8988T (cell line): ENCODE data around the gene C6orf58.

ENCODE experiments used
- DNase-seq: peaks from one replicate; pipeline ENCODE4 v3.0.0; 2011

Gene C6orf58

DNA sequence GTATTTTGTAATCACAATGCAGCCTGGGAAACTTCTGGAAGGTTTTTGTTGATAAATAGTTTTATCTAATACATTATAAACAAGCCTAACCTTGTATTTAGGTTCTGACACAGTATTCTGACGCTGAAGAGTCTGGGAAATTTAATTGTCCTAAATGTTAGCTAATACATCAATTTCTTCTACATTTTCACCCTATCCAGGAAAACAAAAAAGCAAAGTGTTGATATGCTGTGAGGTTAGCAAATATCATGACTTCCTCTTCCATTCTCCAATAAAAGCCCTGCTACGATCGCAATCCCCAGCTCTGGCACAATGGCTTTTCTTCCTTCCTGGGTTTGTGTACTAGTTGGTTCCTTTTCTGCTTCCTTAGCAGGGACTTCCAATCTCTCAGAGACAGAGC is at the start of gene C6orf58:
C6orf58 (plus strand) TSS at position 301 of the 400 bp plus-strand sequence; CDS start at position 313, 12 bp downstream.
- no peak for DNase-seq

DNA sequence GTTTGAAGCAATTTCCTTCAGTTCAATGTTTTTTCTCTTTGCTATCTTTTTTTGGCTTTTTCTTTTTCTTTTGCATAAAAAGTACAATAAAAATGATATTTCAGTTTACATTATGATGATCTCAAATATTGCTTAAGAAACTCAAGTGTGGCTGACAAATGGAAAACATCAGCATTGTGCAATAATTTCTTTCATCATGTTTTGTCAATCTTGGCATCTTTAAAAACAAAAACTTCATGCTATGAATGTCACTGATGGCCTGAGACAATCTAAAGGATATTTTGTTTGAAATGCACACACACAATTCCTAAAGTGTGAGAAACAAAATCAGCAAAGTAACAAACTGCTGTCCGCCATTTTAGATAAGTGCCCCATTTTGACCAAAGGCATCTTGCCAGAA is 44.0 kb upstream of the C6orf58 start:
- no peak for DNase-seq

DNA sequence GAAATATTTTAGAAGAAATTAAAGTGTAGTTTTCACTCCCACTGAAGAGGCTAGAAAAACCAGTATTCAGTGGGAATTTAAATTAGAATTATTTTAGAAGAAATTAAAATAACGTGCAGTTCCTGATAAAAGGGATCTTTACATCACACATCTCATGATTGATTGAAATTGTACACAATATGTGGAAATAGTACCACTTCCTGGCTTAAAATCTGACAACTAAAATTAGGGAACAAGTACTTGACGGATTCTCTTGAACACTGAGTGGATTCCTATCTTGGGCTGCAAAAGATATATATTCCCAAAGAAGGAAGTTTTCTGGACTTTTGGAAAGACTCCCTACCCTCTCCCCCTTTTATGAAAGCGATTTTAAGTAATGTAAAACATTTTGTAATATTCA is 43.2 kb upstream of the C6orf58 start:
- no peak for DNase-seq

DNA sequence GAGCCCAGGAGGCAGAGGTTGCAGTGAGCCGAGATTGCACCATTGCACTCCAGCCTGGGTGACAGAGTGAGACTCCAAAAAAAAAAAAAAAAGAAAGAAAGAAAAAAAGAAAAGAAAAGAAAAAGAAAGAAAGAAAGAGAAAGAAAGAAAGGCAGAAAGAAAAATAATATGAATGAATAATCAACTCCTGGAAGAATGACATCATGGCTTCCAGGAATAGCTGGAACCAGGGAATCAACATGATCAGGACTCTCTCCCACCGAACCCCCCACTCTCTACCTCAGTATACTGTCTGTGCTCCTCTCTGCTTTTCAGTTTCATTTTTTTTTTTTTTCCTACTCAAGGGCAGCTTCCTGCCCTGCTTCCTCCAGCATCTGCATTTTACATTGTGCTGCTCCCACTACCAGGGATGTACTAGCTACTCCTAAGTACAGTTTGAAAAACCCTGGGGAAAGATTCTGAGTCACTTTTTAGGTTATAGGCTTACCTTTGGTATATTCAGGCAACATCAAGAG is 38.2 kb upstream of the C6orf58 start:
- no peak for DNase-seq

DNA sequence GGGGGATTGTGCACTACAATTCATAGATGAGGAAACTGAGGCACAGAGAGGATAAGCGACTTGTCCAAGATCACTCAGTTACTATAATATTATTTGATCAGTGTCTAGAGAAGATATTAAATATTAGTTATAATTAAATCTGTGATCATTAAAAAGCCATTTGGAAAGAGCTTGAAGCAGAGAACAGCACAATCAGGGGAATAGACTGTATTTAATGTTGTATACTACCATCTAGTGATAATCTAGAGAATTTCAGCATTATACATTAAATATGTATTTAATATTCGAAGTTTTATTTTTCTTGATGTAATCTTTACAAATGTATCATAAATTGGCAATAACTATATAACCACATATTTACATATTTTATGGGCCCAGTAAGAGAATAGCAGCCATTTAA is 37.7 kb upstream of the C6orf58 start:
- DNase-seq: no peak

DNA sequence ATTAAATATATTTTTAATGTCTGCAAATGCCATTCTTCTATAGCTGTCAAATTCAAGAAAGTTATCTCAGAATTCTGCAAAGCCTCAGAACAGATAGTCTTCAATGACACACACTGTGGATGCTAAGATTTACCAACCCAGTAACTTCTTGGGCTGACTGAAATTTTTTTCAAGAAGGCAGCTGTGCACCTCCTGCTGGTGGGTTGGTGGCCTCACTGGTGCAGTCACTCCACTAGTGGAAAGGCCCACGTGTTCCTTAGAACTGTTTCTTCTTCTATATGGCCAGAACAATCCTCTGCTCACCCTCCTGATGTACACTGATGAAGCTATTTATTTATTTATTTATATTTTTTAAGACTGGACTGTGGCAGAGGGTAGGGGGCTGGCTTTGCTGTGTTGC is 29.8 kb upstream of the C6orf58 start:
- no peak for DNase-seq

DNA sequence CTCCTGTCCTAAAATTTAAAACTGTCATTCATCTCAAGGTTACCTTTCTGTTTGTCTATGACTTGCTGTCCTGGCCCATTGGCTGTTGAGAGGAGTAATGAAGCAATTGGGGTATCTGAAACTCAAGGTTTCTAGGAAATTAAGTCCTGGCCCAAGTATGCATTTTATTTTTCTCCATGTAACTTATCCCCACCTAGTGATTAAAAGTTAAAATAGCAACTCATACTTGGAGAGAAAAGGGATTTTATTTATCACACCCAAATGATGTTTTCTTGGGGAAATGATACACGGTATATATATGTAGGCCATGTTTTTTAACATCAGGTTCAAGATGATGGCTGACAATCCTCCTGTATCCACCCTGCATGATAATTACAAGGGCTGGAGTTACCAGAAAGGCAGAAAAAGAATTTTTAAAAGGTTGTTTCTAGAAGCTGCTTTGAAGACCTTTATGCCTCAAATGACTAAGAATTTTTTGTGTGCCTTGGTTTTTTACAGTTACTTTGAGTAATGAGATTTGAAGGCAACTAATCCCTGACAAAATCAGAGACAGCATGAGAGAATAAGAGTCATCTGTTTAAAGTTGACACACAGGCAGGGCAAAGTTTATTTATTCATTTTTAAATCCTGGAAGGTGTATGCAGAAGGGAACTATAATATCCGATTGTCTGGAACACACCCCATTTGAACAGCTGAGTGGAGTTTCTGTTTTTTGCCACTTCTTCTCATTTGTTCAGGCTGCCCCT is 28.9 kb upstream of the C6orf58 start:
- DNase-seq: no peak

DNA sequence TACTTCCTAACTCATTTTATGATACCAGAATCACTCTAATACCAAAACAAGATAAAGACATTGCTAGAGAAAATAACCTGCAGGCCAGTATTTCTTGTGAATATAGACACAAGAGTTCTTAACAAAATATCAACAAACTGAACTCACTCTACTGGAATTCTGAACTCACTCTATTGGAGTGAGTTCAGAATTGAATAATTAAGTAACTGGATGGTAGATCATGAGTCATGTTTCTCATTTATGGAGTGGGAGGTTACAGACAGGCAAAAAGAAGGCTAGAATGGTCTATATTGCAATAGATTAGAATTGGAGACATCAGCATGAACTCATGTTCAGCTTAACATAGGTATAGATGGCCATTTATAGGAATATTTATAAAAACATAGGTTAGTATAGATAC is 26.6 kb upstream of the C6orf58 start:
- DNase-seq: no peak

DNA sequence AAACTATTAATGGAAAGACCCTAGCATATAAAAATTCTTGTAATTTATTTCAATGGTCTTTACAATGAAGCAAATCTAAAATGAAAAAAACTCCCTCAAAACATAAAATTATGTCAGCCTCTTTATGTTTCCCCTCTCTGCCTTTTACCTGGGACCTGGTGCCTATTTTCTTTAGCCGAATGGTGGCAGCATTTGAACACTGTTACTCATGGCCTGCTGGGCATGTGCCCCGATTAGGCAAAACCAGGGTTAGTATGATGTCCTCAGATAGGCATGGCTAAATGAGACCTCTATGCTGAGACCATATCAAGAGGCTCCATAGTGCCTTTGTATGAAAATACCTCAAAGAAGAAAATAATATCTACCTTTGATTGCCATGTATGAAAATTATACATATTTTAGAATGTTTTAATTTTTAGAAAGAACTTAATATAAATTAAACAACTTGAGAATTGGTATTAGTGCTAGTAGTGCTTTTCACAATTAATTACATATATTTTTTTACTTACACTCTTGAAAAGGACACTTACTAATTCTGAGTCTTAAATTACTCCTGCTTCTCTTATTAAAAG is 22.5 kb upstream of the C6orf58 start:
- no peak for DNase-seq

DNA sequence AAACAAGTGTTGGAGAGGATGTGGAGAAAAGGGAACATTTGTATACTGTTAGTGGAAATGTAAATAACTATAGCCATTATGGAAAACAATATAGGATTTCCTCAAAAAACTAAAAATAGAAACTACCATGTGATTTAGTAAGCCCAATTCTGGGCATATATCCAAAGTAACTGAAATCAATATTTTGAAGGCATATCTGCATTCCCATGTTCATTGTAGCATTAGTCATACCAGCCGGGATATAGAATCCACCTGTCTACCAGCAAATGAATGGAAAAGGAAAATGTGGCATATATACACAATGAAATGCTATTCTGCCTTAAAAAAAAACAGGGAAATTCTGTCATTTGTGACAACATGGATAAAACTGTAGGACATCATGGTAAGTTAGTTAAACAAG is 15.3 kb upstream of the C6orf58 start:
- DNase-seq: no peak

DNA sequence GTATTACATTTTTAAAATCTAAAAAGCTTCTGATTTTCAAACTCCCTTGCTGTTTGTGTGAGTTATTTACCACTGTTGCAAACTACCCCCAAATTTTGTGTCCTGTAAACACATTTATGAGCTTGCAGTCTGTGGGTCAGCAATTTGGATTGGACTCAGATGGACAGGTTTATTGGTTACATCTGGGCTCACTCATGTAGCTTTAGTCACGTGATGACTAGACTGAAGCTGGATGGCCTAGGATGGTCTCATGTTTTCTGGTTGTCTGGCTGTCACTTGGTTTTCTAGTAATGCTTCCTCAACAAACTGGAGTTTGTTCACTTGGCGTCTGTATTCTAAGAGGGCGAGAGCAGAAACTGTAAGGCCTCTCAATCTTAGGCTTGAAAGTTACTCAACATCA is 12.2 kb upstream of the C6orf58 start:
- DNase-seq: no peak

DNA sequence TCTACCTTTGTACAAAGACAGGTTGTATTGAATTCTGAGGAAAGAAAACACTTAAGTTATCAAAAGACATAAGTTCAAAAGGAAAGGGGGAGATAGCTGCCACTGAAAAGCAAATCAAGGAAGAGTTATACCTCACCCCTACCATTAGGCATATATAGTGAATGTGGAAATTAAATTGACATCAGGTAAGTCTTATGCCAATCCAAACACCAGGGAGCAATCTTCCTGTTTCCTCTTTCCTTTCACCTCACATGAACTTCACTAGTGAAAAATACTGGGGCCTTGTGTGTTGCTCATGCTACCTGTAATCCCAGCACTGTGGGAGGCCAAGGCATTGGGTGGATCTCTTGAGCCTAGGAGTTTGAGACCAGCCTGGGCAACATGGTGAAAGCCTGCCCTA is 10.9 kb upstream of the C6orf58 start:
- no peak for DNase-seq

DNA sequence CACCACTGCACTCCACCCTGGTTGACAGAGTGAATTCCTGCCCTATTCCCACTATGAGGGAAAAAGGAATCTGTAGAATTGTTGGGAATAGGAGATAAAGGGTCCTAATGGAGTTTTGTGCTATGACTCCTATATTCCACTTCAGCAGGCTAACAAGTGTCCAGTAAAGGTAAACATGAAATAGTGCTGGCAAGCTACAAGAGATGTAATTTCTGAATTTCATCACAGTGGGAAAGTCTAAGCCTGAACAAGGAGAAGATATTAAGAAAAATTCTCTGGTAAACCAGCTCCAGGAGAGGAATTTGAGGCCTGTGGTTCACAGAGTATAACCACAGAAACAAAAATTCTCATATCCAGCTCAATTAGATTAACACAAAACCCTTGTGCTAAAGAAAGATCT is 10.3 kb upstream of the C6orf58 start:
- DNase-seq: no peak

DNA sequence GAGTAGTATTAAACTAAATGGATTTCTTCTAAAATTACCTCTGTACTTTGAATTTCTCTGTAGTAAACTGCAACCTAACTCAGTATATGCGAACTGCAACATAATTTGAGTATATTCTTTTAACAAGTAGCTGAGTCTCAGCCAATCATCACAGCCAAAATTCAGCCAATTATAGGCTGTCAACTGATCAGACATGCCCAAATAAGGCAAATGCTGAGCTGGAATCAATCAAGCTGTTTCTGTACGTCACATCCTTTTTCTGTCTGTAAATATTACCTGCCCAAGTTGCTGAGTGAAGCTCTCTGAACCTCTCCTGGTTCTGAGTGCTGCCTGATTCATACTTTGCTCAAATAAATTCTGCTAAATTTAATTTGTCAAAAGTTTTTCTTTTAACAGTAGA is 9.5 kb upstream of the C6orf58 start:
- no peak for DNase-seq

DNA sequence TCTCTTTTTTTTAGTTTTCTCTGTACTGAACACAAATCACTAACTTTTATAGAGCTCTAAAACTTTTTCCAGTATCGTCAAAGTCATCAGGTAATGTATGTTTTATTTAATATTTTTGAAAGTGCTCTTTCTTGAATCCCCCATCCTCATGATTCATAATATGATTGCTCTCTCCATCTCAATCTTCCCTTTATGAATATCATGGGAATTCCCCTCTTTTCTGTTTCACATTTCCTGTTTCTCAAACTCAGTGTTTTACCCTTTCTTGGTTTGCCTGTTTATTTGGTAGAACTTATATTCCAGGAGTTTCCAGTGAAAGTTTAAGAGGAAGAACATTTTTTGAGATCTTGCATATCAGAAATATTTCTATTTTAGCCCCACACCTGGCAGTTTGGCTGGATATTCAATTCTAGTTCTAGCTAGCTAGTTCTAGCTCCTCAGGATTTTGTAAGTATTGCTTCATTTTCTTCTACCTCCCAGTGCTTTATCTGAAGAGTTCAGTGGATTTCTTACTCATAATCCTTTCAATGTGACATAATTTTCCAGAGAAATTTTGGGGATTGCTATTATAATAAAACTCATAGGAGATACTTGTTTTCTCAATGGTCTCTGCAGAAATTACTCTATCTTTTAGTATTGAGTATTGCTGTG is 6.1 kb upstream of the C6orf58 start:
- DNase-seq: no peak

DNA sequence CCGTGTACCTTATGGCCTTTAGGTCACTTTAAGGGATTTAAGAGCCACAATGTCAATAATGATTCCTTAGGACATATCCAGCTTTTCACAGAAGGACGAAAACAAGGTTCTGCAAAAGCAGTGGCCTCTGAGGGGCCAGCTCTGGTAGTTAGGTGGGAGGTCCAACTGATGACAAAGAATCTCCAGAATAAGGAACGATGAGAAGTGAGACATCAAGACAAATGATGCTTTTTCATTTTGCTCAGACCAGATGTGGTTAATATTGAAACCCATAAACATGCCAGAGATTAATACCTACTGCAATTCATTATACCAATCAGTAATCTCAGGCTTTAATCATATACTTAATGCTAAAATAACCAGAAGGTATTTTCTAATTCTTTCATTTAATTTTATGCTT is 1.9 kb downstream of the C6orf58 start:
- no peak for DNase-seq

DNA sequence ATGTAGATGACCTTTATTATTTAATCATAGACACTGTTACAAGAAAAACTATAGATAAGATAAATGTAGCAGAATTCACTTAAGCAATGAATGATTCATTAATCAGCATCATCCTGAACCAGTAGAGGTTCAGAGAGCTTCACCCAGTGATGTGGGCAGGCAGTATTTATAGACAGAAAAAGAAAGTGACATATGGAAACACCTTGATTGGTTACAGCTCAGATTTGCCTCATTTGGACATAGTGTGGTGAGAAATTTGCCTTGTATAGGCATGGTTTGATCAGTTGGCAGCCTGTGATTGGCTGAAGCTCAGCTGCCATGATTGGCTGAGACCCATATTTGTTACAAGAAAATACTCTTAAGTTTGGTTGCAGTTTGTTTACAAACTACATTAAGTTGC is 4.6 kb downstream of the C6orf58 start:
- no peak for DNase-seq

DNA sequence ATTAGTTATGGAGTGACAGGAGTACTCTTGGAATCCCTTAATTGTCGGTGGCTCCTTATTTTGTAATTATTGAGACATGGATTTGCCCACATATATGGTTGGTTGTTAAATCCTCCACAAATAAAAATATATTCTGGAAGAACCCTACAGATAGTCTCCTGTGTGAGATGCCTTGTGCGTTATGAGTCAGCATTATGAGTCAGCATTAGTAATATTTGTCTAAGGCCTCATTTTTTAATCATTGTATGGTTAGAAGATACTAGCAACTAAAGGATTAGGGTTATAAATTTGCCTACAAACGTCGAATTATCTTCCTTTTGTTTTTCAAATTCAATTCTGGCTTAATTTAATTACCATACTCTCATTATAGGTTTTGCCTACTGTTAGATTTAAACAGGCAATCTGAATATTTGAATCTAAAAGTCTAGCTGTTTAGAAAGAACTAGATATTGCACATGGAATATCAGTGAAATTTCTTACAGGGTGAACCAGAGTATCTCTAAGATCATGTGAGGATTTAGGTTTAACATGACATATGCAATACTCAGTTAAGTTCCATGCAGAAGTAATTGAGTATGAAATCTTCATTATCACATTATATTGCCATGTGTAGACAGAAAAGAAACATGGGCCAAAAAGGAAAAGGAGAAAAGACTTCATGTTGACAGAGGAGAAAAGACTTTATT is 5.9 kb downstream of the C6orf58 start:
- no peak for DNase-seq

DNA sequence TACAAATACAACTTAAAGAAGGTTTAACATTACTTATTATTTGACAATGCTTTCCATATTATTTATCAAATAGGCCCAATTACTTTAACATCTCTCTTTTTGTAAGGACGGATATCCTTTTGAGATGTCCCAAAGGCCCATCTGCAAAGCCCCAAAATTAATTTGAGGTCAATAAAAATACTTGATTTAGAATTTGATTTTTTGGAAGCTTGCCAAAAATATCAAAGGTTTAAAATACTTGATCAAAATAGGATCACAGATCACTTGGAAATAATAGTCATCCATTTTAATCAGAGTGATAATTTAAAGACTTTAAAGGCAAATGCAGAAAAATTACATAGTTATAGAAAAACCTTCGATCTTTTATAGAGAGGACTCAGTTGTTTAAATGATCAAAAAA is 8.1 kb downstream of the C6orf58 start:
- no peak for DNase-seq

DNA sequence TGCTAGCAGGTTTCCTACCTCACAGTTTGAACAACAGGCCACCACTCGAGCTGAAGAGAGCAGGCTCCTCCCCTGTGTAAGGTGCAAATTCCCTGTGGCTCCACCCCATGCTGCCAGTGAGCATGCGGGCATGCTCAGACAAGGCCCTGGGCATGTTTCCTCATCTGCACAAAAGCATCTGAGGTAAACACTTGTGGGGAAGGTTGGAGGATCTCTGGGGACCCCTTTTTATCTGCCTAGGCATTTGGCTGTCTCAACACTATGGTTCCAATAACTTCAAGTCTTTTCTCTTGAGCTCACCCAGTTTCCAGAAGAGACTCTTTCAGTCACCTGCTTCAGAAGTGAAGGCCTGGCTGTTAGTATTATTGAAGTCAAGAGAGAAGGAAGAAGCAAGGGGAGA is 9.4 kb downstream of the C6orf58 start:
- DNase-seq: no peak

DNA sequence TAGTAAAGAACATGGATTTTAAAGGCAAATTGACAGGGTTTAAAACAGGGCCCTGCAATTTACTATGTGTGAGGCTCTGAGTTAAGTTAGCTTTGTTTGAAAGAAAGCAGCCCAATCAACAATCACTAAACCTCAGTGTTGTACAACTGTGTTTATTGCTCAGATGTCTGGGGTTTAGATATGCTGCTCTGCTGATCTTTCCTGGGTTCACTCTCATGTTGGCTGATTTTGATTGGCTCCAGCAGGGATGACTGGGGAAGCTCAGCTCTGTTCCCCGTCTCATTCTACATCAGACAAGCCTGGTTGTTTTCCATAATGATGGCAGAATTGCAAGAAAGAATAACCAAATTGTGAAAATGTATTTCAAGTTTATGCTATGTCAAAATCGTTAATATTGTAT is 10.9 kb downstream of the C6orf58 start:
- DNase-seq: no peak

DNA sequence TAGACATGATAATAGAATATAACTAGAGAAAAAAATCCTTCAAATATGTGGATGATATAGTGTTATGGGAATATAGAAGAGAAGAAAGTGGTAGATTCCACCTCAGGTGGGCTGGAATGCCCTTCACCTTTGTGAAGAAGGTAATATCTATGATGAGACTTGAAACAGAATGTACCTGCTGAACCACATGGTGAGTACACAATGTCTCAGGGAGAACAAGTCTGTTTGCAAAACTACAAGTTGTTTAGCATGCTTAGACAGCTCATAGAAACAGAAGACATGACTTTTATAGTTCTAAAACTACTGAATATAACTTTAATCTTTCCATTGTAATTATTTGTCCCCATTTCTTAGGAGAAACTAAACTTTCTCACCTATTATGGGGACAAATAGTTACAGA is 12.2 kb downstream of the C6orf58 start:
- no peak for DNase-seq

DNA sequence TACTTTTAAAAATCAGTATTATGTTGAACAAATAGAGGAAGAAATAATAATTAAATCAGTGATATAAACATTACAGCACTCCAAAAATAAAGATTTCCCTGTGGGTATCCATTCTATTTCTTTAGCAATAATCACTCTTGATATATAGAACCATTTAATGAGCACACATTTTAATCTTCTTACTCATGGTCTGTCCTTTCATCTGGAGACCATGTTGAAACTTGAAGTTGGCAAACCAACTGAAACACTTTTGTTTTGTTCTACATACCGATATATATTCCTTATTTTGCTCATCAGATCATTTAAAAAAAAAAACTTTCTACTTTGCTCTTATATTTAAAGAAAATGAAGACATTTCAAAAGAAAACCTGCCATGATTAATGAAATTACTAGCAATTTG is 13.4 kb downstream of the C6orf58 start:
- no peak for DNase-seq

DNA sequence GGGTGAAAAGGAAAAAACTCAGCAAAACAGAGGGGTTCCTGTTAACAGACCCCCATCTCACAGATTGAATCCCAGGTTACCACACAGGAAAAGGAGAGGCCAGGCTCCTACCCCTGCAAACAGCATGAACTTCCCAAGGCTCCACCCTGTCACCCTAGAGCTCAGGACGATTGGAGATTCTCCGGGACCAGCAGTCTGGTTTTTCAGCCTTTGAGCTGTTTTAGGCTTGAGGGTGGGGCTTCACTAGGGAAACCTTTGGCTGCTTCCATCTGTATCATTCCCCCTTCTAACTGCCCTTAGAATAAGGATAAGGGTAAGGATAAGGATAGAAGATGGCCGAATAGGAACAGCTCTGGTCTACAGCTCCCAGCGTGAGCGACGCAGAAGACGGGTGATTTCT is 16.0 kb downstream of the C6orf58 start:
- no peak for DNase-seq
